RWPE2 (cell line): ENCODE measurements around the gene PODNL1.

Source experiments
- ATAC-seq: fragments of 200-7000 bp; cut with Tn5 transposase; 3 replicates; pipeline ENCODE4 v1.9.1; 2021; ENCODE audit warnings: low read depth
- DNase-seq: peaks from one replicate; pipeline ENCODE4 v3.0.0-alpha.2; 2020; ENCODE audit warnings: low spot score
- H3K27ac ChIP-seq: fragments of 450-650 bp; 2 replicates; pipeline ENCODE4 v1.5.1; 2017; ENCODE audit warnings: mild to moderate bottlenecking; ENCODE audit not compliant: poor library complexity, severe bottlenecking
- H3K27me3 ChIP-seq: fragments of 250-450 bp; sonication (Bioruptor Pico); 2 replicates; pipeline ENCODE4 v1.5.1; 2021; ENCODE audit warnings: mild to moderate bottlenecking, moderate library complexity; ENCODE audit not compliant: insufficient read depth, poor library complexity, severe bottlenecking
- H3K36me3 ChIP-seq: fragments of 250-450 bp; sonication (Bioruptor Pico); 2 replicates; pipeline ENCODE4 v1.5.1; 2020; ENCODE audit warnings: low read depth, mild to moderate bottlenecking, moderate library complexity
- H3K4me1 ChIP-seq: fragments of 250-450 bp; sonication (Bioruptor Pico); 2 replicates; pipeline ENCODE4 v1.5.1; 2021; ENCODE audit warnings: mild to moderate bottlenecking, moderate library complexity; ENCODE audit not compliant: insufficient read depth, poor library complexity, severe bottlenecking
- H3K4me3 ChIP-seq: fragments of 250-450 bp; sonication (Bioruptor Pico); 2 replicates; pipeline ENCODE4 v1.5.1; 2021; ENCODE audit warnings: mild to moderate bottlenecking, moderate library complexity; ENCODE audit not compliant: severe bottlenecking
- H3K9me3 ChIP-seq: fragments of 250-450 bp; sonication (Bioruptor Pico); 2 replicates; pipeline ENCODE4 v1.5.1; 2021; ENCODE audit warnings: mild to moderate bottlenecking, moderate library complexity; ENCODE audit not compliant: severe bottlenecking
- TF ChIP-seq, protein P1 (sequence below): fragments of 450-650 bp; IDR thresholded peaks from one replicate; pipeline ENCODE4 v1.5.1; 2017; ENCODE audit warnings: mild to moderate bottlenecking, moderate library complexity; ENCODE audit not compliant: poor library complexity, severe bottlenecking

The PODNL1 gene

DNA sequence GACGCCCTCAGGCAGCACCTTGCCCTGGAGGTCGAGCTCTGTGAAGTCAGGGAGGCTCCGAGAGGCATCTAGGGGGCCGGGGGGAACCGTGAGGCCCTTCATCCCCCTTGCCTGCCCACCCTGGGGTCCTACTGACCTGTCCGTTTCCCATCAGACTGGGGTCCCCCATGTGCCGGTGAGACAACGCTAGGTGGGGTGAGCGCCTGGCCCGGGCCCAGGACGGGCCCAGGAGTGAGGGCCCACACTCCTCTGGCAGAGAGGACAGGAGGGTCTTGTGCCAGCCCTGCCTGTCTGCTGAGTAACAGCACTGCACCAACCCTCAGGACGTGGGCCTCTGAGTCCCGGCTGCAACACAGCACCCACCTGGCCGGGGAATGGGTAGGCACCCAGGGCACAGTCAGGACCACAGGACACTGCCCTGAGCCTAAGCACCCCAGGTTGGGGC, 28.5 kb upstream of the PODNL1 start:
- no peak for ATAC-seq
- Histone ChIP-seq H3K27me3 (no peaks in the 10 kb centered on the region), H3K9me3 (no peaks in the 10 kb centered on the region), H3K4me3 (no peak overlapping the region), H3K27ac (no peak overlapping the region), H3K4me1 (no peaks in the 10 kb centered on the region), H3K36me3 (peaks cover 15% of the 10 kb centered on the region)
- DNase-seq: no peak
- TF ChIP-seq, protein P1, sequence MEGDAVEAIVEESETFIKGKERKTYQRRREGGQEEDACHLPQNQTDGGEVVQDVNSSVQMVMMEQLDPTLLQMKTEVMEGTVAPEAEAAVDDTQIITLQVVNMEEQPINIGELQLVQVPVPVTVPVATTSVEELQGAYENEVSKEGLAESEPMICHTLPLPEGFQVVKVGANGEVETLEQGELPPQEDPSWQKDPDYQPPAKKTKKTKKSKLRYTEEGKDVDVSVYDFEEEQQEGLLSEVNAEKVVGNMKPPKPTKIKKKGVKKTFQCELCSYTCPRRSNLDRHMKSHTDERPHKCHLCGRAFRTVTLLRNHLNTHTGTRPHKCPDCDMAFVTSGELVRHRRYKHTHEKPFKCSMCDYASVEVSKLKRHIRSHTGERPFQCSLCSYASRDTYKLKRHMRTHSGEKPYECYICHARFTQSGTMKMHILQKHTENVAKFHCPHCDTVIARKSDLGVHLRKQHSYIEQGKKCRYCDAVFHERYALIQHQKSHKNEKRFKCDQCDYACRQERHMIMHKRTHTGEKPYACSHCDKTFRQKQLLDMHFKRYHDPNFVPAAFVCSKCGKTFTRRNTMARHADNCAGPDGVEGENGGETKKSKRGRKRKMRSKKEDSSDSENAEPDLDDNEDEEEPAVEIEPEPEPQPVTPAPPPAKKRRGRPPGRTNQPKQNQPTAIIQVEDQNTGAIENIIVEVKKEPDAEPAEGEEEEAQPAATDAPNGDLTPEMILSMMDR: no peak

GRCh38 chr19:13965926-13966683, 27.9 kb upstream of the PODNL1 start:
- Histone ChIP-seq H3K27ac (no peak overlapping the region), H3K9me3 (no peaks in the 10 kb centered on the region), H3K4me3 (no peak overlapping the region), H3K36me3 (peaks cover 19% of the 10 kb centered on the region), H3K27me3 (no peaks in the 10 kb centered on the region), H3K4me1 (no peaks in the 10 kb centered on the region)
- TF ChIP-seq, protein P1: no peak
- ATAC-seq (no peak), DNase-seq (no peak)

GRCh38 chr19:13965377-13965896, 27.2 kb upstream of the PODNL1 start:
- Histone ChIP-seq H3K9me3 (no peaks in the 10 kb centered on the region), H3K4me3 (no peak overlapping the region), H3K36me3 (peaks cover 23% of the 10 kb centered on the region), H3K4me1 (no peaks in the 10 kb centered on the region), H3K27ac (no peak overlapping the region), H3K27me3 (no peaks in the 10 kb centered on the region)
- TF ChIP-seq, protein P1: no peak
- DNase-seq (no peak), ATAC-seq (no peak)

DNA sequence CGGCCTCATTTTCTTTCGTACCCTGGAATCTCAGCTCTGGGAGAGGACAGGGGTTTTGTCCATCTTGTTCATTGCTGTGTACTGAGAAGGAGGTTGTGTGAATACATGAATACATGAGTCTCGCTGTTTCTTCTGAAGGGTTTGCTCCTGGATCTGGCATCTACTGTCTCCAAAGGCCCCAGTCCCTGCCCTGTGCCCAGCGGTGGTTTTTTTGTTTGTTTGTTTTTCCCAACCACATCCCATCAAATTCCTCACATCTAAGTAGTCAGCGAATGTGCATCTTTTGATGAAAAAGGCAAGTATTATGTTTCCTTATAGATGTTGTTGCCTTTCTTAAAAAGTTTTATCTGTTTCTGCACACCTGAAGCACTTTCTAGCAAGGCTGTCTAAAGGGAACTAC, 26.6 kb upstream of the PODNL1 start:
- no peaks in the 10 kb centered on the region for H3K27me3 ChIP-seq
- H3K36me3 ChIP-seq: peaks cover 29% of the 10 kb centered on the region
- no peaks in the 10 kb centered on the region for H3K4me1 ChIP-seq
- no peaks in the 10 kb centered on the region for H3K9me3 ChIP-seq
- H3K4me3 ChIP-seq: no peak overlapping the region
- TF ChIP-seq, protein P1: no peak
- ATAC-seq (no peak), DNase-seq (no peak)
- H3K27ac ChIP-seq: no peak overlapping the region

DNA sequence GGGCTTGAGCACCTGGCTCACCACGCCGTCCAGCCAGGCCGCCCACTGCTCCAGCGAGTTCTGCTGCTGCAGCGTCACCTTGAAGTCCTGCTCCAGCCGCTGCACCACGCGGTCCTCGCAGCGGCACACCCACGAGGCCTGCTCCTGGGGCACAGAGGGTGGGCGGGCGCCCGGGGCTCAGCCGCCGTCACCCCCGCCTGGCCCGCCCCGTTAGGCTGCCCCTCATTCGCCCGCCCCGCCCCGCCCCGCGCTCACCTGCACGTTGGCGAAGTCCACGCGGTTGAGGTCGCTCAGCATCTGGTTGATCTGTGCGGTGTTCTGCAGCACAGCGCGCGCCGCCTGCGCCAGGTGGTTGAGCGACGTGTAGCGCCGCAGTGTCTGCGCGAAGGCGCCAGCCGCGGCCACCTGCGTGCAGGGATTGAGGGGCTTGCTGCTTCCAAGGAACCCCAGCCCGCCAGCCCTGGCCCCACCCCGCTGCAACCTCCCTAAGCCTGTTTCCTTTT, 25.4 kb upstream of the PODNL1 start:
- H3K27me3 ChIP-seq: no peaks in the 10 kb centered on the region
- peaks cover 31% of the 10 kb centered on the region for H3K36me3 ChIP-seq
- TF ChIP-seq, protein P1: no peak
- no peaks in the 10 kb centered on the region for H3K4me1 ChIP-seq
- no peak for ATAC-seq
- no peak overlapping the region for H3K27ac ChIP-seq
- H3K9me3 ChIP-seq: no peaks in the 10 kb centered on the region
- H3K4me3 ChIP-seq: no peak overlapping the region
- DNase-seq: no peak
